CD14-positive monocyte (primary cell): ENCODE results near the gene ME3. TPM values are rescaled to one million over a fixed set of nuclear protein-coding genes. Genes with fewer than 3 reads are reported as not detected.
A peak's percentile ranks its signal among the peaks of the same experiment; 100 is the strongest.

Experiments
- DNase-seq, 3 donors: peaks; one replicate each; pipeline ENCODE4 v3.0.0-alpha.2; 2011 to 2022
- H2AFZ ChIP-seq: 2 replicates; pipeline ENCODE4 v1.6.0; 2012; ENCODE audit warnings: mild to moderate bottlenecking, low read depth, low read length, inconsistent platforms; ENCODE audit not compliant: insufficient read depth, poor library complexity, severe bottlenecking
- H3K27ac ChIP-seq, 2 donors: 1 replicate in 1 of 2; 2 replicates in 1 of 2; pipeline ENCODE4 v1.5.1; 2012 to 2013; ENCODE audit warnings: low read length in 2 of 2, control low read depth in 1 of 2, inconsistent platforms in 1 of 2, low read depth in 1 of 2, mild to moderate bottlenecking in 1 of 2
- H3K27me3 ChIP-seq, 2 donors: one replicate each; pipeline versions ENCODE4 v1.6.0 to v1.6.1; 2011 to 2013; ENCODE audit warnings: low read length in 2 of 2; ENCODE audit not compliant: control insufficient read depth in 2 of 2, insufficient read depth in 2 of 2
- H3K36me3 ChIP-seq, 2 donors: replicated peaks in 1 of 2; 1 replicate in 1 of 2; 2 replicates in 1 of 2; pipeline versions ENCODE4 v1.5.1 to v1.6.1; 2012 to 2013; ENCODE audit warnings: low read length in 2 of 2, control low read depth in 1 of 2, inconsistent platforms in 1 of 2, mild to moderate bottlenecking in 1 of 2; ENCODE audit not compliant: insufficient read depth in 2 of 2, control insufficient read depth in 1 of 2
- H3K4me1 ChIP-seq, 2 donors: 1 replicate in 1 of 2; 2 replicates in 1 of 2; pipeline versions ENCODE4 v1.5.1 to v1.6.1; 2012 to 2013; ENCODE audit warnings: low read length in 2 of 2, control low read depth in 1 of 2, inconsistent platforms in 1 of 2, mild to moderate bottlenecking in 1 of 2, moderate library complexity in 1 of 2; ENCODE audit not compliant: insufficient read depth in 2 of 2, control insufficient read depth in 1 of 2
- H3K4me2 ChIP-seq: replicated peaks from 2 replicates; pipeline ENCODE3; 2012; ENCODE audit warnings: low read length, moderate library complexity, mild to moderate bottlenecking; ENCODE audit not compliant: poor library complexity, severe bottlenecking; ENCODE audit errors: extremely low read depth
- H3K4me3 ChIP-seq, 3 experiments: fragments of 200-600 bp in 1 of 3; sonication (generic) in 1 of 3; replicated peaks in 1 of 3; 1 replicate in 2 of 3; 2 replicates in 1 of 3; pipeline ENCODE4 v1.5.1; 2011 to 2013; ENCODE audit warnings: low read length in 3 of 3, mild to moderate bottlenecking in 3 of 3, control low read depth in 2 of 3, low read depth in 2 of 3, inconsistent platforms in 1 of 3, moderate library complexity in 1 of 3
- H3K79me2 ChIP-seq: 2 replicates; pipeline ENCODE4 v1.6.0; 2012; ENCODE audit warnings: mild to moderate bottlenecking, control low read depth, inconsistent platforms, low read length, moderate library complexity; ENCODE audit not compliant: insufficient read depth
- H3K9ac ChIP-seq: 2 replicates; pipeline ENCODE4 v1.6.0; 2017; ENCODE audit warnings: low read length, mild to moderate bottlenecking; ENCODE audit not compliant: insufficient read depth, poor library complexity, severe bottlenecking
- H3K9me3 ChIP-seq, 2 donors: replicated peaks in 1 of 2; 1 replicate in 1 of 2; 2 replicates in 1 of 2; pipeline versions ENCODE4 v1.5.1 to v1.6.1; 2012 to 2013; ENCODE audit warnings: low read length in 2 of 2, control low read depth in 1 of 2; ENCODE audit not compliant: control insufficient read depth in 1 of 2, insufficient read depth in 1 of 2
- H4K20me1 ChIP-seq: 2 replicates; pipeline ENCODE4 v1.6.0; 2012; ENCODE audit warnings: mild to moderate bottlenecking, low read length, control low read depth, moderate library complexity; ENCODE audit not compliant: insufficient read depth
- H3K27ac Mint-ChIP-seq, 7 donors: one replicate each; pipeline ENCODE4 v1.8.0; 2020; ENCODE audit warnings: mild to moderate bottlenecking in 7 of 7, mixed read lengths in 7 of 7, moderate library complexity in 6 of 7, inconsistent platforms in 2 of 7
- H3K27me3 Mint-ChIP-seq, 3 donors: one replicate each; pipeline ENCODE4 v1.8.0; 2021 to 2022; ENCODE audit warnings: low read depth in 3 of 3, mild to moderate bottlenecking in 3 of 3, mixed read lengths in 3 of 3, moderate library complexity in 3 of 3, inconsistent platforms in 1 of 3
- H3K36me3 Mint-ChIP-seq, 2 donors: one replicate each; pipeline ENCODE4 v1.8.0; 2020; ENCODE audit warnings: mixed read lengths in 2 of 2, inconsistent platforms in 1 of 2, mild to moderate bottlenecking in 1 of 2
- H3K4me1 Mint-ChIP-seq: one replicate; pipeline ENCODE4 v1.8.0; 2020; ENCODE audit warnings: mild to moderate bottlenecking, mixed read lengths
- H3K4me3 Mint-ChIP-seq, 2 donors: one replicate each; pipeline ENCODE4 v1.8.0; 2020; ENCODE audit warnings: mild to moderate bottlenecking in 2 of 2, mixed read lengths in 2 of 2, moderate library complexity in 1 of 2
- H3K9me3 Mint-ChIP-seq, 7 donors: one replicate each; pipeline ENCODE4 v1.8.0; 2020 to 2022; ENCODE audit warnings: mixed read lengths in 7 of 7, mild to moderate bottlenecking in 6 of 7, moderate library complexity in 6 of 7, inconsistent platforms in 2 of 7
- WGBS: methylation state at CpG from one replicate; pipeline ENCODE4 v1.1.5; 2013; ENCODE audit warnings: missing lambda C conversion rate; ENCODE audit not compliant: insufficient coverage; 5-methylcytosine and 5-hydroxymethylcytosine counted together
- intact Hi-C, 2 donors: fragments of 100-400 bp; cut with micrococcal nuclease; formaldehyde crosslinking; loops; one replicate each; pipeline versions ENCODE4 v1.15.0 to v1.15.1; 2023
- polyA plus RNA-seq, 3 donors: library from polyadenylated mRNA; depleted of rRNA in 1 of 3; unstranded in 2 of 3; stranded (reverse) in 1 of 3; fragments of 300-500 nt in 2 of 3; fragments of >200 nt in 1 of 3; fragmentation: Illumina TruSeq in 2 of 3; gene quantifications; 1 replicate in 2 of 3; 2 replicates in 1 of 3; pipeline ENCODE4 v1.2.3, GENCODE V29; 2012 to 2021
- TF ChIP-seq, protein P1 (sequence below): fragments of 200-600 bp; IDR thresholded peaks from one replicate; pipeline ENCODE4 v1.8.0; 2022; ENCODE audit warnings: antibody characterized with exemption, mild to moderate bottlenecking

ME3 gene
- polyA plus RNA-seq, 3 donors = 0.31 to 3.0 (median 0.42) TPM

DNA sequence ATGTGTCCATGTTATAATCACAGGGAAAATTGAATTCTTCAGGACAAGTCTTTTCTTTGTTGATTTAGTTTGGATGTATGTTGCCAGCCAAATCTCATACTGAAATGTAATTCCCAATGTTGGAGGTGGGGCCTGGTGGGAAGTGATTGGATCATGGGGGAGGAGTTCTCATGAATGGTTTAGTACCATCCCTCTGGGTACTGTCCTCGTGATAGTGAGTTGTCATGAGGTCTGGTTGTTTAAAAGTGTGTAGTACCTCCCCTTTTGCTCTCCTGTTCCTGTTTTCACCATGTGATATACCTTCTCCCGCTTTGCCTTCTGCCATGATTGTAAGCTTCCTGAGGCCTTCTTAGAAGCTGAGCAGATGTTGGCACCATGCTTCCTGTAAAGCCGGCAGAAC, 197.4 kb downstream of the ME3 start:
- no peaks in the 10 kb centered on the region for H3K9me3 ChIP-seq
- Mint-ChIP-seq H3K27ac (no peak overlapping the region), H3K9me3 (peaks cover 0 to 3% (median 1%) of the 10 kb centered on the region in 7 donors), H3K4me1 (no peaks in the 10 kb centered on the region), H3K36me3 (no peaks in the 10 kb centered on the region), H3K27me3 (peaks cover 0 to 3% (median 2%) of the 10 kb centered on the region in 3 donors), H3K4me3 (no peak overlapping the region)
- no peak overlapping the region for H3K27ac ChIP-seq
- no peaks in the 10 kb centered on the region for H3K4me1 ChIP-seq
- H2AFZ ChIP-seq = no peak overlapping the region
- no peaks in the 10 kb centered on the region for H3K27me3 ChIP-seq
- no peak for DNase-seq
- intact Hi-C loops = no loop called here
- H3K4me2 ChIP-seq = no peak overlapping the region
- no peaks in the 10 kb centered on the region for H3K79me2 ChIP-seq
- H3K4me3 ChIP-seq = no peak overlapping the region
- no peak overlapping the region for H3K9ac ChIP-seq
- no CpG with 5 or more reads among the region's 3 CpGs for WGBS
- TF ChIP-seq, protein P1, sequence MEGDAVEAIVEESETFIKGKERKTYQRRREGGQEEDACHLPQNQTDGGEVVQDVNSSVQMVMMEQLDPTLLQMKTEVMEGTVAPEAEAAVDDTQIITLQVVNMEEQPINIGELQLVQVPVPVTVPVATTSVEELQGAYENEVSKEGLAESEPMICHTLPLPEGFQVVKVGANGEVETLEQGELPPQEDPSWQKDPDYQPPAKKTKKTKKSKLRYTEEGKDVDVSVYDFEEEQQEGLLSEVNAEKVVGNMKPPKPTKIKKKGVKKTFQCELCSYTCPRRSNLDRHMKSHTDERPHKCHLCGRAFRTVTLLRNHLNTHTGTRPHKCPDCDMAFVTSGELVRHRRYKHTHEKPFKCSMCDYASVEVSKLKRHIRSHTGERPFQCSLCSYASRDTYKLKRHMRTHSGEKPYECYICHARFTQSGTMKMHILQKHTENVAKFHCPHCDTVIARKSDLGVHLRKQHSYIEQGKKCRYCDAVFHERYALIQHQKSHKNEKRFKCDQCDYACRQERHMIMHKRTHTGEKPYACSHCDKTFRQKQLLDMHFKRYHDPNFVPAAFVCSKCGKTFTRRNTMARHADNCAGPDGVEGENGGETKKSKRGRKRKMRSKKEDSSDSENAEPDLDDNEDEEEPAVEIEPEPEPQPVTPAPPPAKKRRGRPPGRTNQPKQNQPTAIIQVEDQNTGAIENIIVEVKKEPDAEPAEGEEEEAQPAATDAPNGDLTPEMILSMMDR = no peak
- H3K36me3 ChIP-seq = no peaks in the 10 kb centered on the region
- H4K20me1 ChIP-seq = no peaks in the 10 kb centered on the region

DNA sequence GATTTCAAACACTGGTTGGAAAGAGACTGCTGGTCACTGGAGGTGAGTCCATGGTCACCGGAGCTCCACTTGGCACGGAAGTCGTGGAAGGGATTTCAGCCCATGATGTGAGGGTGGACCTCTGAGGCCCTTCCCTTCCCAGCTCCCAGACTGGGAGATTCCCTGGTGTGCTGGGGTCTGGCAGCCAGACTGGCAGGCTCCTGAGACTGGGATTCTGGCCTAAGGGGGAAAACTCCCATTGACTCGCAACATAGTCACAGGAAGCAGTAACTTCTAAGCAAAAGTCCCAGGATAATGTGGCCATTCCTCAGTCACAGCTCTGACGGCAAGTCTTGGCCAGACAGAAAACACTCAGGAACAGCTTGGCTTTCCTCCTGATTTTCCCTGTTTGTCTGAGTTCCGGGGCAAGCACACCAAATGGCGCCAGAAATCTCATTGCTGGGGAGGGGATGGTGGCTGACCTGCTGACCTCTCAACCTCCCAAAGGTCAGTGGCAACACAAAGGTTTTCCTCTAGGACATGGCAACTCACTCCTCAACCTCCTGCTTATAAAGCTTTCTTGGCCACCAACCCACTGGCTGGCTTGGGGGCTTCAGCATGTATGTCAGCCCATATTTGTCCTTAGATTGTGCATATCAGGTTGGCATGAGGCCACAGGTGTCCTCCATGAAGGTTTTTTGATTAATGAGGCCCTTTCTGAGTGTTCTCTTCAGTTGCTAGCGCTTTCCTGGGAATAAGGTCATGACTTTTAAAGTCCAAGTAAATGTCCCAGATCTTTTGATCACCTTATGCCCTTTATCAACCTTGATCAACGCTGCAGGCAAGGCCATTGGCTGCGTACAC, 198.2 kb downstream of the ME3 start:
- no peaks in the 10 kb centered on the region for H3K4me1 Mint-ChIP-seq
- TF ChIP-seq, protein P1 = no peak
- H3K27ac Mint-ChIP-seq = peak overlapping the region in 1 of 7 donors; percentile 4
- no peaks in the 10 kb centered on the region for H3K9me3 ChIP-seq
- H3K4me3 Mint-ChIP-seq = no peak overlapping the region
- H3K27ac ChIP-seq = no peak overlapping the region
- no peak overlapping the region for H3K4me2 ChIP-seq
- 96% methylated on average over 7 of the region's 10 CpGs for WGBS
- H3K27me3 ChIP-seq = no peaks in the 10 kb centered on the region
- H2AFZ ChIP-seq = no peak overlapping the region
- no peak overlapping the region for H3K9ac ChIP-seq
- no peak for DNase-seq
- no peaks in the 10 kb centered on the region for H3K79me2 ChIP-seq
- no peak overlapping the region for H3K4me3 ChIP-seq
- no peaks in the 10 kb centered on the region for H3K4me1 ChIP-seq
- intact Hi-C loops = no loop called here
- H3K9me3 Mint-ChIP-seq = peaks cover 0 to 3% (median 1%) of the 10 kb centered on the region in 7 donors
- no peaks in the 10 kb centered on the region for H3K36me3 Mint-ChIP-seq
- H3K27me3 Mint-ChIP-seq = peaks cover 0 to 3% (median 2%) of the 10 kb centered on the region in 3 donors
- no peaks in the 10 kb centered on the region for H3K36me3 ChIP-seq
- no peaks in the 10 kb centered on the region for H4K20me1 ChIP-seq
